WERI-Rb-1 (cell line): ENCODE measurements around the gene HLA-DQA1.

Experiments
- DNase-seq: peaks from one replicate; pipeline ENCODE4 v3.0.0-alpha.2; 2020
- H3K27ac ChIP-seq: fragments of 250-450 bp; sonication (Bioruptor Pico); 2 replicates; pipeline ENCODE4 v1.5.1; 2020; ENCODE audit warnings: mild to moderate bottlenecking, moderate library complexity
- H3K27me3 ChIP-seq: fragments of 250-450 bp; sonication (Bioruptor Pico); 2 replicates; pipeline ENCODE4 v1.5.1; 2021; ENCODE audit warnings: mild to moderate bottlenecking, low read depth, moderate library complexity; ENCODE audit not compliant: insufficient read depth, severe bottlenecking
- H3K36me3 ChIP-seq: fragments of 250-450 bp; sonication (Bioruptor Pico); 2 replicates; pipeline ENCODE4 v1.5.1; 2020; ENCODE audit warnings: mild to moderate bottlenecking, moderate library complexity
- H3K4me3 ChIP-seq: 2 replicates; pipeline ENCODE4 v1.5.1; 2011; ENCODE audit warnings: low read depth, mild to moderate bottlenecking, control low read depth, low read length
- H3K9me3 ChIP-seq: fragments of 250-450 bp; sonication (Bioruptor Pico); 2 replicates; pipeline ENCODE4 v1.5.1; 2021; ENCODE audit warnings: mild to moderate bottlenecking, moderate library complexity; ENCODE audit not compliant: severe bottlenecking
- TF ChIP-seq, protein P1 (sequence below): IDR thresholded peaks from 2 replicates; pipeline ENCODE4 v1.5.1; 2011; ENCODE audit warnings: low read depth, mild to moderate bottlenecking, control low read depth, inconsistent platforms, low read length

The HLA-DQA1 gene

DNA sequence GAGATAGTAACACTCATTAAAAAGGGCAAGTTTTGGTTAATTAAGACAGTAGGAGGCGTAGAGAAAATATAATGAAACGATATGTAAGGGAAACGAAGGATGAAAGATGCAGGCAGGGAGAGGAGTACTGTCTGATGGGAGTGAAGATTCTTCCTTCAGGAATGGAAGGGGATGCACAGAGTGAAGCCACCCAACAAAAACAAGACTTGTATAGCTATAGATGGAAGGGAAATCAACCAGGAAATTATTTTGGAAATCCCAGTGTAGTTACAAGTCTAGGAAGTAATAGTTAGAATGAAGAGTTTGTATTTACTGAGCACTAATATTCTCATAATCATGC is 27.8 kb upstream of the HLA-DQA1 start:
- Histone ChIP-seq H3K4me3 (no peak overlapping the region), H3K9me3 (no peaks in the 10 kb centered on the region), H3K36me3 (no peaks in the 10 kb centered on the region), H3K27ac (no peak overlapping the region), H3K27me3 (peaks cover 44% of the 10 kb centered on the region)
- TF ChIP-seq, protein P1, sequence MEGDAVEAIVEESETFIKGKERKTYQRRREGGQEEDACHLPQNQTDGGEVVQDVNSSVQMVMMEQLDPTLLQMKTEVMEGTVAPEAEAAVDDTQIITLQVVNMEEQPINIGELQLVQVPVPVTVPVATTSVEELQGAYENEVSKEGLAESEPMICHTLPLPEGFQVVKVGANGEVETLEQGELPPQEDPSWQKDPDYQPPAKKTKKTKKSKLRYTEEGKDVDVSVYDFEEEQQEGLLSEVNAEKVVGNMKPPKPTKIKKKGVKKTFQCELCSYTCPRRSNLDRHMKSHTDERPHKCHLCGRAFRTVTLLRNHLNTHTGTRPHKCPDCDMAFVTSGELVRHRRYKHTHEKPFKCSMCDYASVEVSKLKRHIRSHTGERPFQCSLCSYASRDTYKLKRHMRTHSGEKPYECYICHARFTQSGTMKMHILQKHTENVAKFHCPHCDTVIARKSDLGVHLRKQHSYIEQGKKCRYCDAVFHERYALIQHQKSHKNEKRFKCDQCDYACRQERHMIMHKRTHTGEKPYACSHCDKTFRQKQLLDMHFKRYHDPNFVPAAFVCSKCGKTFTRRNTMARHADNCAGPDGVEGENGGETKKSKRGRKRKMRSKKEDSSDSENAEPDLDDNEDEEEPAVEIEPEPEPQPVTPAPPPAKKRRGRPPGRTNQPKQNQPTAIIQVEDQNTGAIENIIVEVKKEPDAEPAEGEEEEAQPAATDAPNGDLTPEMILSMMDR = no peak
- DNase-seq = no peak

DNA sequence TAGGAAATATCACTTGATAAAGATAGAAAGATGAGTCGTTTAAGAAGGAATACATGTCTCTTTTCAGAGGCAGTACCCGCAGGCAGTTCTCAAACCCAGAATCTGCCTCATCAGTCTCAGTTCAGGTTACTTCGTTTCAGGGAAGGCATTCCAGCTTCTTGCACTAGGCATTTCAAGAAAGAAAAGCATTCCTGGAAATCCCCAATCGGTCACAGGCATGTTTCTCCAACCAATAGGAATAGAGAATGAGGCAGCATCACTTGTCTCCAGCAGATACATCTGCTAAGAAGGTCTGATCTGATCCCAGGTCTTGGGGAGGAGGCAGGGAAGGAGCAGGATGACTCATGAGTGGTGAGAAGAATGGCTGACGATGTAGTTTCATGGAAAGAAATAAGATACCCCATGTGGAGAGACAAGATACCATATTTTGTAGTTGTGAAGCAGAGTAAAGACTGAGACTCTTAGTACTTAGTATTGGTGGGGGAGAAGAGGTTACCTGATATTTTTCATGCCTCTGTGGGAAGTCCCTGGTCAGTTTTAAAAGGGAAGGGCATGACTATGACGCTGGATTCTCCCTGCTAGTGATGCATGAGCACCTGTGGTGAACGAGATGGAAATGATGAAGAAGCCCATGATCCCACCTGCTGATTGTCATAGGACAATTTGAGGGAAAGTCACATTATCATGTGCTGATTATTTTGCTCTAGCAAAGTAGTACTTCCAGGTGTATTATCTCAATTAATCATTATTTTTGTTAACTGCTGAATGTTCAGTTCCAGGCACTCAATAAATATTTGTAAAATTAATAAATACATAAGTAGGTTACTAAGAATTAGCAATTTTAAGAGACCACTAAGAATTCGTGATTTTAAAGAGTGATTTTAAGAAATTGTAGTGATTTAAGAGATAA is 27.2 kb upstream of the HLA-DQA1 start:
- H3K27ac ChIP-seq = no peak overlapping the region
- no peak overlapping the region for H3K4me3 ChIP-seq
- no peaks in the 10 kb centered on the region for H3K36me3 ChIP-seq
- no peaks in the 10 kb centered on the region for H3K9me3 ChIP-seq
- peak; percentile 89 for DNase-seq
- TF ChIP-seq, protein P1 = no peak
- peaks cover 44% of the 10 kb centered on the region for H3K27me3 ChIP-seq

DNA sequence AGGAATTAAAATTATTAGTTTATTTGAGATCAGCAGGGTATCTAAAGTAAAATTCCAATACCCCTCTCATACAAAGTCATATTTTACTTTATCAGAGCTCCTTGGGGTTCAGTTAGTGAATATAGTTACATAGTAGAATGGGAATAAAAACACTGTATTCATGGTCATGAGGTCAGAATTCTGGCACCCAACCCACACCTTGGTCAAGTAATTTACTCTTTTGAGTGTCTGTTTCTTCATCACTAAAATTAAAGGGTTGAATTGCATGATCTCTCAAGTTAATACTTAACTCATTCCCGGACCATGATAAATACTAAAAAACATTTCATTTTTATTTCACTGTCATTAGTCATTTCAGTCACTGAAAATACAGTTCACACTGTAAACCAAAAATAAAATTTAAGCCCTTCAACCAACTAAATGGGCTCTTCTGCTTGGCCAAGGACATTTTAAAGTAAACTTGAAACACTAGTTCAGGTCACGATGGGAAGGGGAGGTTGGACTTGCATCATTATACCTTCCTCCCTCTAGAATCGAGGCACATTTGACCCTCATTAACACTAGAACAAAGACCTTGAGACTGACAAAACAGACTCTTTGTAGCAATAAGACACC is 26.4 kb upstream of the HLA-DQA1 start:
- H3K9me3 ChIP-seq = no peaks in the 10 kb centered on the region
- H3K27ac ChIP-seq = no peak overlapping the region
- H3K27me3 ChIP-seq = peaks cover 48% of the 10 kb centered on the region
- H3K36me3 ChIP-seq = no peaks in the 10 kb centered on the region
- TF ChIP-seq, protein P1 = no peak
- DNase-seq = no peak
- no peak overlapping the region for H3K4me3 ChIP-seq

DNA sequence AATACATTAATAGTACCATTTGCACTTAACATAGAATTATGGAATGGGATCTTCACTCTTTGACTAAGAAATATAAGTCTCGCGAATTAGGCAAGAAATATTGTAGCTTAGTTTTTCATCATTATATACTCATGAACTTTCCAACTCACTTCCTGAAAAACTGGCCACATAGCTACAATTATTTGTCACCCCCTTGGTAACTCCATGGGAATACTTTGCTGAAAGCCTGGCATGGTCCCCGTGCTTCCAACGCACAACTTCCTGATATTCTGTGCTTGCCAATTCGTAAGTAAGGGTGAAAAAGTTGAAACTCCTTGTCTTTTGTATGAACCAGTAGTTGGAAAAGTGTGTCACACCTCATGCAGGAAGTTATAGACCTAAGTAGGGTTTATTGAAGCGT is 23.7 kb upstream of the HLA-DQA1 start:
- Histone ChIP-seq H3K36me3 (no peaks in the 10 kb centered on the region), H3K27me3 (peaks cover 46% of the 10 kb centered on the region), H3K9me3 (peaks cover 15% of the 10 kb centered on the region), H3K4me3 (no peak overlapping the region), H3K27ac (no peak overlapping the region)
- TF ChIP-seq, protein P1 = no peak
- no peak for DNase-seq

DNA sequence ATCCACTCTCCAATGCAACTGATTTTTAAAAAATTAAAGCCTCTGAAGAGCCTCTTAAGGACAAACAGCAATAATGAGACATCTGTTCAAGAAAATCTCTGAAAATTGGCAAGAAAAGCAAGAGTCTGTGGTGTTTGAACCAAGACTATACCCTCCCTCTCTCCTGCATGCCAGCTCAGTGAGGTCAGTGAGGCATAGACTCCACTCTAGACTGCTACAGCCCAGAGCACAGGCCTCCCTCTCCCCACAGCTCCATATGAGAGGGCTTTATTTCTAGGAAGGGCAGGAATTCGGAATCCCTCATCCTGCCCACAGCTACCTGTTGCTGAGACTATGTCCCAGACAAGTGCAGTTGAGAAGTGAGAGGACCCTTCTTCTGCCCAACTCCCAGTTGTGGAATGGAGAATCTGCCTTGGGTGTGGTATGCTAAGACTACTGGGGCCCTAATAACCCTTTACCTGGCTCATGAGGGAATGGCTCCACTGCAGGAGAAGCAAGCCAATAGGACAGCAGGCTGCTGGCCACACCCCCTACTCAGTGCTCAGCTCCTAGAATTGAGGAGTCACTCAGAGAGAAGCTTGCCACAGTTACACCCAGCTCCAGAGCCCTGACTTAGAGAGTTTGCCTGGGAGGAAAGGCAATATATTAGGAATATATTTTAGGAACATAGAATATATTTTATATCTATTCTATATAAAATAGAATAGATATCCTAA is 22.7 kb upstream of the HLA-DQA1 start:
- TF ChIP-seq, protein P1 = no peak
- Histone ChIP-seq H3K36me3 (no peaks in the 10 kb centered on the region), H3K4me3 (no peak overlapping the region), H3K9me3 (peaks cover 16% of the 10 kb centered on the region), H3K27ac (no peak overlapping the region), H3K27me3 (peaks cover 45% of the 10 kb centered on the region)
- DNase-seq = no peak
